Measurements from ENCODE around the gene STEAP3. TPM values are rescaled to one million over a fixed set of nuclear protein-coding genes. Genes with fewer than 3 reads are reported as not detected.

STEAP3 gene
- total RNA-seq, 2 donors from 2014 or later: 18.9 to 25.4 TPM

DNA sequence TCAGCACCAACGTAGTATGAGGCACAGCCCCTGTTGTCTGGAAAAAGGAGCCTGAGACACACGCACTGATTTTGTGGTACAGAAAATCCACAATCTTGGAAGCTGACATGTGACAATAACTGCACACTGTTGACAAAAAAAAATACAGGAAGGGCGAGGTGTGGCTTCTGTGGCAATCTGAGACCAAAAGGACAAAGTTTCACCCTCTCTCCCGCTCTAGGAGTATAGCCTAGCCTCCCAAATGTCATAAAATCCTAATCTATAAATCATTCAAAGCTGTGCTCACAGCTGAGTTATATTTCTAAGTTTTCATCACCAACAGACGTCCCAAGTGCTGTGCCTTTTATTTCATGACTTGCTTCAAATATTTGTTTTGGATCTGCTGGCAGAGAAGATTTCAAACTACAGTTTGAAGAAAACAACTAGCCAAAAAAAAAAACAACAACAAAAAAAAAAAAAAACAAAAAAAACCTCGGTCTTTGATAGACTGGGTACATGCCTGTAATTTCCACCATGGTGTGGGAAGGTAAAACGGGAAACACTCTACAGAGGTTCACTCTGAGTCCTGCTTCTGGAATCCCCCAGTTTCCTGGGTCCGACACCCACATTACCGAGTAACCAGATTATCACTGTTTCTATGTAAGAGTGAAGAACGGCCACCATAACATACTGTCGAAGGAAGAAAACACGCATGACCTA lies 82.0 kb downstream of the STEAP3 start:
- Histone ChIP-seq H3K4me3 (no peak overlapping the region), H3K36me3 (replicated peaks in 1 of 2; ENCODE audit: insufficient read depth in 1 of 2, low read depth in 2 of 2) (no peaks in the 10 kb centered on the region), H3K27me3 (no peaks in the 10 kb centered on the region), H3K27ac (peak overlapping the region in 3 of 4 donors; percentile 40 to 69 (median 60)), H3K4me1 (peaks cover 26% of the 10 kb centered on the region), H3K9me3 (no peaks in the 10 kb centered on the region)
- intact Hi-C loops (cut with DNase I): no loop called here
- 37% methylated on average over 12 of the region's 12 CpGs for WGBS, 2 donors
- ATAC-seq (peak; percentile 51), DNase-seq (no peak)
- TF ChIP-seq CTCF (IDR thresholded peaks at IDR 0.05): no peak
- TF ChIP-seq POLR2A (IDR thresholded peaks at IDR 0.05): no peak

GRCh38 chr2:119306196-119306590 lies 82.6 kb downstream of the STEAP3 start:
- ATAC-seq (peak; percentile 28), DNase-seq (no peak)
- 26 to 45% methylated on average over 10 of the region's 10 CpGs for WGBS, 2 donors
- Histone ChIP-seq H3K27me3 (no peaks in the 10 kb centered on the region), H3K4me3 (no peak overlapping the region), H3K9me3 (no peaks in the 10 kb centered on the region), H3K36me3 (replicated peaks in 1 of 2; ENCODE audit: insufficient read depth in 1 of 2, low read depth in 2 of 2) (no peaks in the 10 kb centered on the region), H3K4me1 (peaks cover 26% of the 10 kb centered on the region), H3K27ac (peak overlapping the region in 3 of 4 donors; percentile 40 to 69 (median 60))
- intact Hi-C loops (cut with DNase I): no loop called here
- no peak for TF ChIP-seq POLR2A (IDR thresholded peaks at IDR 0.05)
- TF ChIP-seq CTCF (IDR thresholded peaks at IDR 0.05): no peak

- DNase-seq (no peak), ATAC-seq (no peak)
- H3K27ac ChIP-seq: peak overlapping the region in 2 of 4 donors; percentile 10 to 14
- TF ChIP-seq CTCF (IDR thresholded peaks at IDR 0.05) (no peak), POLR2A (IDR thresholded peaks at IDR 0.05) (no peak)
- H3K36me3 ChIP-seq (replicated peaks in 1 of 2; ENCODE audit: insufficient read depth in 1 of 2, low read depth in 2 of 2): no peaks in the 10 kb centered on the region
- 46 to 54% methylated on average over 7 of the region's 7 CpGs for WGBS, 2 donors
- no peaks in the 10 kb centered on the region for H3K27me3 ChIP-seq
- intact Hi-C loops (cut with DNase I): no loop called here
- H3K4me1 ChIP-seq: peaks cover 32% of the 10 kb centered on the region
- H3K4me3 ChIP-seq: no peak overlapping the region
- no peaks in the 10 kb centered on the region for H3K9me3 ChIP-seq
Measured at GRCh38 chr2:119307419-119308140, 83.9 kb downstream of the STEAP3 start.

- H3K4me3 ChIP-seq: no peak overlapping the region
- no peak for DNase-seq
- peaks cover 44% of the 10 kb centered on the region for H3K4me1 ChIP-seq
- no peak overlapping the region for H3K27ac ChIP-seq
- no peaks in the 10 kb centered on the region for H3K27me3 ChIP-seq
- H3K9me3 ChIP-seq: no peaks in the 10 kb centered on the region
- no peak for ATAC-seq
- intact Hi-C loops (cut with DNase I): no loop called here
- 46 to 55% methylated on average over 4 of the region's 4 CpGs for WGBS, 2 donors
- TF ChIP-seq POLR2A (IDR thresholded peaks at IDR 0.05) (no peak), CTCF (IDR thresholded peaks at IDR 0.05) (no peak)
- no peaks in the 10 kb centered on the region for H3K36me3 ChIP-seq (replicated peaks in 1 of 2; ENCODE audit: insufficient read depth in 1 of 2, low read depth in 2 of 2)
Measured at GRCh38 chr2:119308793-119309330, 85.2 kb downstream of the STEAP3 start.

All from body of pancreas (tissue), 4 donors.